Neural crest cell (in vitro differentiated cells): ENCODE results near the gene STKLD1. TPM values are rescaled to one million over a fixed set of nuclear protein-coding genes. Genes with fewer than 3 reads are reported as not detected.

ENCODE experiments used
- DNase-seq: peaks from one replicate; pipeline ENCODE4 v3.0.0; 2021; ENCODE audit warnings: low read depth, mixed read lengths, low spot score
- H3K27ac Mint-ChIP-seq: one replicate; pipeline ENCODE4 v1.8.0; 2021; ENCODE audit warnings: mild to moderate bottlenecking, mixed read lengths; ENCODE audit not compliant: unreplicated experiment
- H3K27me3 Mint-ChIP-seq: 2 replicates; pipeline ENCODE4 v1.8.0; 2021; ENCODE audit warnings: low read depth, mild to moderate bottlenecking, mixed read lengths
- H3K36me3 Mint-ChIP-seq: 2 replicates; pipeline ENCODE4 v1.8.0; 2021; ENCODE audit warnings: low read depth, mild to moderate bottlenecking, mixed read lengths
- H3K4me1 Mint-ChIP-seq: 2 replicates; pipeline ENCODE4 v1.8.0; 2021; ENCODE audit warnings: mixed read lengths
- H3K4me3 Mint-ChIP-seq: one replicate; pipeline ENCODE4 v1.8.0; 2021; ENCODE audit warnings: mild to moderate bottlenecking, mixed read lengths
- H3K9me3 Mint-ChIP-seq: 2 replicates; pipeline ENCODE4 v1.8.0; 2021; ENCODE audit warnings: mixed read lengths
- total RNA-seq: library from RNA; stranded (reverse); gene quantifications from 2 replicates; pipeline ENCODE4 v1.2.1, GENCODE V29; 2021
- TF ChIP-seq, protein P1 (sequence below): fragments of 200-600 bp; sonication (generic); conservative IDR thresholded peaks from 2 replicates; pipeline ENCODE4 v1.5.0; 2021; ENCODE audit warnings: antibody characterized with exemption, mild to moderate bottlenecking

The STKLD1 gene
- total RNA-seq, 1 donor from 2014 or later, result 2.9 TPM

DNA sequence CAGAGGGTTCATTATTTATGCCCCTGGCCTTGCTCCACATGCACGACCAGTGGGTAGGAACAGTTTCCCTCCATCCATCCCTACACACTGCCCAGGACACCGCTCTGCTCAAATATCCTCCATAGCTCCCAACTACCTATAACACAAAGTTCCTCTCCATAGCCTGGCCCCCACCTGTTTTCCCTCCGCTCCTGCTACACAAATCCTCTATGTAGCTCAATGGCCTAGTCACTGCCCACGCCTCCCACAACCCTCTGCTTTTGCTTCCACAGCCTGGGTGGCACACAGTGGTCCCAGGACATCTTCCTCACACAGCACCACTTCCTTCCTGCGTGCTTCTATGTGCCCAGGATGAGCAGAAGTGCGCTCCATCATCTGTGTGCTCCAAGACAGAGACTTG lies 21.2 kb downstream of the STKLD1 start:
- no peak for DNase-seq
- no peaks in the 10 kb centered on the region for H3K9me3 Mint-ChIP-seq
- no peak overlapping the region for H3K27ac Mint-ChIP-seq
- TF ChIP-seq, protein P1, sequence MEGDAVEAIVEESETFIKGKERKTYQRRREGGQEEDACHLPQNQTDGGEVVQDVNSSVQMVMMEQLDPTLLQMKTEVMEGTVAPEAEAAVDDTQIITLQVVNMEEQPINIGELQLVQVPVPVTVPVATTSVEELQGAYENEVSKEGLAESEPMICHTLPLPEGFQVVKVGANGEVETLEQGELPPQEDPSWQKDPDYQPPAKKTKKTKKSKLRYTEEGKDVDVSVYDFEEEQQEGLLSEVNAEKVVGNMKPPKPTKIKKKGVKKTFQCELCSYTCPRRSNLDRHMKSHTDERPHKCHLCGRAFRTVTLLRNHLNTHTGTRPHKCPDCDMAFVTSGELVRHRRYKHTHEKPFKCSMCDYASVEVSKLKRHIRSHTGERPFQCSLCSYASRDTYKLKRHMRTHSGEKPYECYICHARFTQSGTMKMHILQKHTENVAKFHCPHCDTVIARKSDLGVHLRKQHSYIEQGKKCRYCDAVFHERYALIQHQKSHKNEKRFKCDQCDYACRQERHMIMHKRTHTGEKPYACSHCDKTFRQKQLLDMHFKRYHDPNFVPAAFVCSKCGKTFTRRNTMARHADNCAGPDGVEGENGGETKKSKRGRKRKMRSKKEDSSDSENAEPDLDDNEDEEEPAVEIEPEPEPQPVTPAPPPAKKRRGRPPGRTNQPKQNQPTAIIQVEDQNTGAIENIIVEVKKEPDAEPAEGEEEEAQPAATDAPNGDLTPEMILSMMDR, result no peak
- H3K4me3 Mint-ChIP-seq, result peak overlapping the region; percentile 25
- no peaks in the 10 kb centered on the region for H3K36me3 Mint-ChIP-seq
- H3K27me3 Mint-ChIP-seq, result peaks cover 9% of the 10 kb centered on the region
- no peaks in the 10 kb centered on the region for H3K4me1 Mint-ChIP-seq

DNA sequence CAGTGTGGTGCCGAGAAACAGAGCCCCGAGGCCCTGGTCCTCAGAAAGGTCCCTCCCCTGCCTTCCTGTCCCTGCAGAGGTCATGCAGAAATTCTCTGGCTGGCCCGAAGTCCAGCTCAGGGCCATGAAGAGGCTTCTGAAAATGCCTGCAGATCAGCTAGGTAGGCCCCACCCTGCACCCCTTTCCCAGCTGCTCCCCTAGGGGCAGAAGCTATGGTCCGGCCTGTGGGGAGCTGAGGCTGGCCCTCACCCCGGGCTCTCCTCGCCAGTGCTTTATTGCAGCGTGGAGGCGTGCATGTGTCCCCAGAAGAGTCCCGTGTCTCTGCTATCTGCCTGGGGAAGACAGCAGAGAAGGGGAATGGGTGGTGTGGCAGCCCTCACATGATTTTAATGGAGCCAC lies 21.7 kb downstream of the STKLD1 start:
- Mint-ChIP-seq H3K4me1 (no peaks in the 10 kb centered on the region), H3K36me3 (no peaks in the 10 kb centered on the region), H3K4me3 (no peak overlapping the region), H3K27ac (no peak overlapping the region), H3K9me3 (no peaks in the 10 kb centered on the region), H3K27me3 (peaks cover 9% of the 10 kb centered on the region)
- TF ChIP-seq, protein P1, result no peak
- no peak for DNase-seq

DNA sequence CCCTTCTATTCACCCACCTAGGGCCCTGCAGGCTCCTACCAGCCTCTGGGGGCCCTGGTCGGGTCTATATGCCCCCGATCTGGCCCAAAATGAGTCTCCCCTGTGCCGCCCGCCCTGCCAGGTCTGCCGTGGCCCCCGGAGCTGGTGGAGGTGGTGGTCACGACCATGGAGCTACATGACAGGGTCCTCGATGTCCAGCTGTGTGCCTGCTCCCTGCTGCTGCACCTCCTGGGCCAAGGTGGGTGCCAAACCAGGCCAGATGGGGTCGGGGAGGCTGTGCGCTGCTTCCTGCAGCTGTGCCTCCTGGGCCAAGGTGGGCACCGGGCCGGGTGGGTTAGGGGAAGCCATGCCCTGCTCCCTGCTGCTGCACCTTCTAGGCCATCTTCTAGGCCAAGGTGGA lies 24.1 kb downstream of the STKLD1 start:
- DNase-seq, result no peak
- TF ChIP-seq, protein P1, result no peak
- H3K36me3 Mint-ChIP-seq, result no peaks in the 10 kb centered on the region
- no peak overlapping the region for H3K4me3 Mint-ChIP-seq
- no peaks in the 10 kb centered on the region for H3K4me1 Mint-ChIP-seq
- no peaks in the 10 kb centered on the region for H3K9me3 Mint-ChIP-seq
- peaks cover 4% of the 10 kb centered on the region for H3K27me3 Mint-ChIP-seq
- H3K27ac Mint-ChIP-seq, result no peak overlapping the region

DNA sequence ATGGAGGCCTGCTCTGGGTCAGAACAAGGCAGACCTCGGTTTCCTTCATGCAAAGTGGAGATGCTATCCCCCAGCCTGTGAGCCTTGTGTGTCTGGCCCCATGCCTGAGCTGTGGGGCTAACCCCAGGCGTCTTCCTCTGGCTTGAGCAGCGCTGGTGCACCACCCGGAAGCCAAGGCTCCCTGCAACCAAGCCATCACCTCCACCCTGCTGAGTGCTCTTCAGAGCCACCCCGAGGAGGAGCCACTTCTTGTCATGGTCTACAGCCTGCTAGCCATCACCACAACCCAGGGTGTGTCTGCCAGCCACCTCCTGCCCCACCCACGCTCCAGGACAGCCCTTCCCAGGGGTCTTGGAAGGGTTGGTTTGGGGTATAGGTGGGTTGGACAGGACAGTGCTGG lies 25.4 kb downstream of the STKLD1 start:
- Mint-ChIP-seq H3K27me3 (peaks cover 2% of the 10 kb centered on the region), H3K4me3 (no peak overlapping the region), H3K36me3 (peaks cover under 1% of the 10 kb centered on the region), H3K4me1 (no peaks in the 10 kb centered on the region), H3K27ac (no peak overlapping the region), H3K9me3 (no peaks in the 10 kb centered on the region)
- TF ChIP-seq, protein P1, result no peak
- no peak for DNase-seq

DNA sequence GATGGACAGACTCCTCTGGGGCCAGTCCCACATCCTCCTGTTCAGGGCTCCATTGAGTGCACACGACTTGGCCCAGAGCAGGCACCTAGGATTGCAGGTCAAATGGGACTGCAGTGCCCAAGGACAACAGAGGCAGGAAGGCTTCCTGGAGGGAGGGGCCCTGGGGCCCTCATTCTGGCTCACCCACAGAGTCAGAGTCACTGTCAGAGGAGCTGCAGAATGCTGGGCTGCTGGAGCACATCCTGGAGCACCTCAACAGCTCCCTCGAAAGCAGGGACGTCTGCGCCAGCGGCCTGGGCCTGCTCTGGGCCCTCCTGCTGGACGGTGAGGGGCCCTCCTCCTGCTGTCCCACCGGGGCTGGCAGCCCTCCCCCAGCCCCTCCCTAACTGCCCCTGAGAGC lies 26.5 kb downstream of the STKLD1 start:
- Mint-ChIP-seq H3K27me3 (no peaks in the 10 kb centered on the region), H3K4me1 (no peaks in the 10 kb centered on the region), H3K4me3 (no peak overlapping the region), H3K27ac (no peak overlapping the region), H3K9me3 (no peaks in the 10 kb centered on the region), H3K36me3 (peaks cover 6% of the 10 kb centered on the region)
- DNase-seq, result no peak
- TF ChIP-seq, protein P1, result no peak
